H1 (cell line): ENCODE measurements around the gene RPRML. TPM values are rescaled to one million over a fixed set of nuclear protein-coding genes. Genes with fewer than 3 reads are reported as not detected.

ENCODE experiments used
- CTCF ChIA-PET: fragments of 300-600 bp; sonication (Branson Sonifier 250); formaldehyde crosslinking; loops from one replicate; lab custom pipeline; 2021; ENCODE audit not compliant: partially characterized antibody; lab: Charles Lee
- POLR2A ChIA-PET: fragments of 300-600 bp; sonication (Branson Sonifier 250); formaldehyde crosslinking; loops from one replicate; lab custom pipeline; 2021; ENCODE audit warnings: inconsistent platforms; ENCODE audit not compliant: partially characterized antibody; lab: Charles Lee
- DNase-seq, 2 experiments: peaks; one replicate each; pipeline versions ENCODE4 v3.0.0 to v3.0.0-alpha.2; 2010 to 2022; ENCODE audit warnings: low spot score in 2 of 2, low read depth in 1 of 2, mixed read lengths in 1 of 2
- FAIRE-seq: peaks from 2 replicates; lab custom pipeline; 2011; peaks lifted over from hg19 to GRCh38; lab: Jason Lieb, UNC
- H2AFZ ChIP-seq: 2 replicates; pipeline ENCODE4 v1.8.1; 2012; ENCODE audit warnings: low read length, inconsistent platforms
- H2AK5ac ChIP-seq: 2 replicates; pipeline ENCODE4 v1.6.1; 2013; ENCODE audit warnings: low read depth, low read length
- H2BK120ac ChIP-seq: replicated peaks from 2 replicates; pipeline ENCODE3; 2013; ENCODE audit warnings: low read depth, low read length, inconsistent platforms
- H2BK12ac ChIP-seq: 2 replicates; pipeline ENCODE4 v1.6.1; 2013; ENCODE audit warnings: low read depth, low read length
- H2BK15ac ChIP-seq: 2 replicates; pipeline ENCODE4 v1.6.1; 2013; ENCODE audit warnings: low read length
- H2BK20ac ChIP-seq: 2 replicates; pipeline ENCODE4 v1.6.1; 2013; ENCODE audit warnings: low read length
- H2BK5ac ChIP-seq: 2 replicates; pipeline ENCODE4 v1.6.1; 2013; ENCODE audit warnings: low read depth, low read length
- H3K14ac ChIP-seq: 2 replicates; pipeline ENCODE4 v1.6.1; 2013; ENCODE audit warnings: inconsistent platforms; ENCODE audit not compliant: insufficient read length
- H3K18ac ChIP-seq: 2 replicates; pipeline ENCODE4 v1.6.1; 2013; ENCODE audit warnings: low read length; ENCODE audit errors: extremely low read depth
- H3K23ac ChIP-seq: 2 replicates; pipeline ENCODE4 v1.6.1; 2013; ENCODE audit warnings: inconsistent platforms; ENCODE audit not compliant: insufficient read length
- H3K23me2 ChIP-seq: 2 replicates; pipeline ENCODE4 v1.6.1; 2013; ENCODE audit warnings: low read depth, low read length
- H3K27ac ChIP-seq: 2 replicates; pipeline ENCODE4 v1.6.1; 2011; ENCODE audit warnings: low read depth, low read length, inconsistent platforms
- H3K27me3 ChIP-seq, 4 experiments: replicated peaks in 1 of 4; 1 replicate in 1 of 4; 2 replicates in 3 of 4; pipeline versions ENCODE4 v1.6.1 to v1.8.1; 2011 to 2013; ENCODE audit warnings: low read length in 3 of 4, mild to moderate bottlenecking in 3 of 4, inconsistent platforms in 2 of 4, mixed read lengths in 2 of 4, moderate library complexity in 1 of 4; ENCODE audit not compliant: control insufficient read depth in 3 of 4, insufficient read depth in 3 of 4; ENCODE audit errors: extremely low read depth in 1 of 4
- H3K36me3 ChIP-seq, 4 experiments: 2 replicates each; pipeline versions ENCODE4 v1.6.1 to v1.8.1; 2011 to 2013; ENCODE audit warnings: mild to moderate bottlenecking in 4 of 4, low read length in 3 of 4, moderate library complexity in 2 of 4, control low read depth in 1 of 4, inconsistent platforms in 1 of 4; ENCODE audit not compliant: insufficient read depth in 4 of 4, control insufficient read depth in 2 of 4
- H3K4ac ChIP-seq: replicated peaks from 2 replicates; pipeline ENCODE3; 2013; ENCODE audit warnings: low read length, low read depth, mixed read lengths, inconsistent platforms; ENCODE audit not compliant: insufficient read length
- H3K4me1 ChIP-seq, 4 experiments: replicated peaks in 1 of 4; 1 replicate in 1 of 4; 2 replicates in 3 of 4; pipeline versions ENCODE4 v1.6.1 to v1.8.1; 2011 to 2013; ENCODE audit warnings: low read length in 3 of 4, inconsistent platforms in 2 of 4, mixed read lengths in 1 of 4; ENCODE audit not compliant: insufficient read depth in 4 of 4, control insufficient read depth in 3 of 4
- H3K4me2 ChIP-seq, 2 experiments: 2 replicates each; pipeline versions ENCODE4 v1.6.1 to v1.8.1; 2011 to 2013; ENCODE audit warnings: low read depth in 2 of 2, low read length in 2 of 2, control low read depth in 1 of 2, inconsistent platforms in 1 of 2, mild to moderate bottlenecking in 1 of 2; ENCODE audit not compliant: insufficient read depth in 1 of 2
- H3K4me3 ChIP-seq, 4 experiments: fragments of 200-600, 300-600 bp in 1 of 4; sonication (generic), shearing (Covaris generic), sonication (Bioruptor Twin) in 1 of 4; 2 replicates each; pipeline versions ENCODE4 v1.5.1 to v1.8.1; 2011 to 2016; ENCODE audit warnings: low read length in 4 of 4, low read depth in 3 of 4, control low read depth in 2 of 4, inconsistent platforms in 2 of 4, mild to moderate bottlenecking in 2 of 4, mixed read lengths in 1 of 4, moderate library complexity in 1 of 4; ENCODE audit not compliant: insufficient read depth in 2 of 4; ENCODE audit errors: extremely low read depth in 1 of 4
- H3K56ac ChIP-seq: replicated peaks from 2 replicates; pipeline ENCODE3; 2013; ENCODE audit warnings: low read depth, mild to moderate bottlenecking, mixed read lengths, low read length, inconsistent platforms; ENCODE audit not compliant: insufficient read length
- H3K79me1 ChIP-seq: 2 replicates; pipeline ENCODE4 v1.6.1; 2013; ENCODE audit warnings: low read depth, low read length, control low read depth
- H3K79me2 ChIP-seq, 2 experiments: 2 replicates each; pipeline versions ENCODE4 v1.6.1 to v1.8.1; 2012 to 2013; ENCODE audit warnings: low read length in 2 of 2, mild to moderate bottlenecking in 2 of 2, inconsistent platforms in 1 of 2; ENCODE audit not compliant: insufficient read depth in 2 of 2, control insufficient read depth in 1 of 2
- H3K9ac ChIP-seq, 4 experiments: replicated peaks in 1 of 4; 1 replicate in 1 of 4; 2 replicates in 3 of 4; pipeline versions ENCODE4 v1.6.1 to v1.8.1; 2011 to 2013; ENCODE audit warnings: low read depth in 3 of 4, low read length in 3 of 4, control low read depth in 2 of 4, mild to moderate bottlenecking in 2 of 4, moderate library complexity in 2 of 4, inconsistent platforms in 1 of 4; ENCODE audit errors: extremely low read depth in 1 of 4
- H3K9me3 ChIP-seq, 2 experiments: 2 replicates each; pipeline versions ENCODE4 v1.6.1 to v1.8.1; 2012 to 2013; ENCODE audit warnings: mild to moderate bottlenecking in 2 of 2, moderate library complexity in 2 of 2, control low read depth in 1 of 2, inconsistent platforms in 1 of 2, low read depth in 1 of 2, low read length in 1 of 2, mixed read lengths in 1 of 2; ENCODE audit not compliant: insufficient read depth in 2 of 2
- H4K20me1 ChIP-seq, 2 experiments: replicated peaks in 1 of 2; 2 replicates each; pipeline versions ENCODE3 to v1.8.1; 2011 to 2013; ENCODE audit warnings: inconsistent platforms in 2 of 2, low read length in 2 of 2, mild to moderate bottlenecking in 1 of 2; ENCODE audit not compliant: insufficient read depth in 2 of 2, control insufficient read depth in 1 of 2
- H4K5ac ChIP-seq: 2 replicates; pipeline ENCODE4 v1.6.1; 2013; ENCODE audit warnings: low read length, low read depth, mixed read lengths, inconsistent platforms; ENCODE audit not compliant: insufficient read length
- H4K8ac ChIP-seq: 2 replicates; pipeline ENCODE4 v1.8.0; 2013; ENCODE audit warnings: mild to moderate bottlenecking, moderate library complexity, low read length, inconsistent platforms; ENCODE audit not compliant: insufficient read depth; ENCODE audit errors: extremely low read depth
- H4K91ac ChIP-seq: replicated peaks from 2 replicates; pipeline ENCODE3; 2013; ENCODE audit warnings: low read length, mixed read lengths, inconsistent platforms; ENCODE audit not compliant: insufficient read length
- CEBPB ChIP-seq: IDR thresholded peaks from 2 replicates; pipeline ENCODE4 v1.6.1; 2012; ENCODE audit warnings: low read depth, low read length
- JUN ChIP-seq: IDR thresholded peaks from 2 replicates; pipeline ENCODE4 v1.6.1; 2011; ENCODE audit warnings: low read depth, mild to moderate bottlenecking, improper control_type of control experiment, low read length
- RAD21 ChIP-seq, 2 experiments: IDR thresholded peaks in 1 of 2; conservative IDR thresholded peaks in 1 of 2; 2 replicates each; pipeline ENCODE4 v1.6.1; 2011; ENCODE audit warnings: low read depth in 2 of 2, low read length in 2 of 2, improper control_type of control experiment in 1 of 2, inconsistent platforms in 1 of 2, mild to moderate bottlenecking in 1 of 2, moderate library complexity in 1 of 2
- WGBS, 2 experiments: shearing (Covaris generic) in 1 of 2; methylation state at CpG; one replicate each; pipeline versions ENCODE4 v1.1.6 to v1.1.7; 2013 to 2015; ENCODE audit warnings: low lambda C conversion rate in 2 of 2, mixed read lengths in 2 of 2, inconsistent platforms in 1 of 2, low coverage in 1 of 2, missing lambda C conversion rate in 1 of 2; ENCODE audit not compliant: insufficient replicate concordance in 2 of 2, insufficient coverage in 1 of 2, insufficient read length in 1 of 2; ENCODE audit errors: extremely low coverage in 1 of 2, missing lambda C conversion rate in 1 of 2; 5-methylcytosine and 5-hydroxymethylcytosine counted together
- polyA plus RNA-seq, 7 experiments: library from polyadenylated mRNA; depleted of rRNA in 3 of 7; stranded (reverse) in 5 of 7; unstranded in 2 of 7; fragments of >200 nt in 5 of 7; fragments of 200-250 nt in 2 of 7; gene quantifications; 1 replicate in 5 of 7; 2 replicates in 1 of 7; 4 replicates in 1 of 7; pipeline versions ENCODE4 v1.2.1 to v1.2.3, GENCODE V29; 2011 to 2013; ENCODE audit warnings: missing spikeins in 2 of 7, mixed read lengths in 2 of 7
- total RNA-seq: library from RNA; stranded (reverse); fragmentation: NEBNext Ultra II Directional; extraction: Animal tissue kit (Norgen Biotek cat#: 25700); gene quantifications from 2 replicates; pipeline ENCODE4 v1.2.1, GENCODE V29; 2021

RPRML gene
- total and polyA plus RNA-seq, 2 of the 8 experiments (the other 6 are each of a cell fraction or from before 2014, with no cell fraction given), result 3.5 to 5.5 TPM

DNA sequence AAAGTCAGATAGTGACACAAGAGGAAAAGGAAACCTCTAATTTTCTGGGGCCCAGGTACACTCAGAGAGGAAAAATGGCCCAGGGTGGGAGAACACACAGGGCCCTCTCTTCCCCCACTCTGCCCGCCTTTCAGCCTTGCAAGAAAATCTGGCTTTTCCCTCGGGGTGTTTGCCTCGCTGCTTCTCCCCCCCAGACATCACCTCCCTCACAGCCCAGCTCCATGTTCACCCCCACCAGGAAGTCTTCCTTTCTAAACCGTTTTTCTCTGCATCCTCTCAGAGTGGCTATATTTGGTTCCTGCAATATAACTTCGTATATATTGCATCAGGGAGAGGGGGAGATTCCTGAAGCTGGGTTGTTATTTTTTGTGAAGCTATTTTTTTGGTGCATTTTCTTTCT is 27.3 kb downstream of the RPRML start:
- H3K9me3 ChIP-seq, result no peaks in the 10 kb centered on the region
- H4K20me1 ChIP-seq, result peaks cover 0 to 12% of the 10 kb centered on the region in 2 experiments
- H3K4me3 ChIP-seq, result no peak overlapping the region
- H4K8ac ChIP-seq, result no peak overlapping the region
- H3K36me3 ChIP-seq, result peaks cover 0 to 3% (median 1%) of the 10 kb centered on the region in 4 experiments; a peak in 1 of 8 replicates
- no peak for DNase-seq
- H3K56ac ChIP-seq, result no peak overlapping the region
- no peak overlapping the region for H2BK12ac ChIP-seq
- POLR2A ChIA-PET, result interaction anchor here (0.6 to 2.4 kb wide), 5 partner anchors 8 to 55 kb away, joined by 3 to 6 read pairs (median 5); no protein-coding TSS in a partner anchor
- H3K79me2 ChIP-seq, result no peaks in the 10 kb centered on the region
- H3K18ac ChIP-seq, result no peak overlapping the region
- H2AFZ ChIP-seq, result no peak overlapping the region
- no peaks in the 10 kb centered on the region for H3K79me1 ChIP-seq
- 80% methylated on average over 5 of the region's 5 CpGs; no CpG with 5 or more reads in 1 of the 2 experiments for WGBS, 2 experiments
- CTCF ChIA-PET, result interaction anchor here (0.6 to 2.0 kb wide), 9 partner anchors 9 to 134 kb away, joined by 3 to 8 read pairs (median 3); partner anchors contain the start of gene RPRML
- no peak overlapping the region for H3K4ac ChIP-seq
- H2BK120ac ChIP-seq, result no peak overlapping the region
- H4K91ac ChIP-seq, result no peak overlapping the region
- no peaks in the 10 kb centered on the region for H3K23me2 ChIP-seq
- no peak overlapping the region for H3K27ac ChIP-seq
- H3K4me1 ChIP-seq, result no peaks in the 10 kb centered on the region
- no peak overlapping the region for H2BK5ac ChIP-seq
- no peak overlapping the region for H2BK15ac ChIP-seq
- no peak overlapping the region for H2BK20ac ChIP-seq
- no peak overlapping the region for H2AK5ac ChIP-seq
- H4K5ac ChIP-seq, result no peak overlapping the region
- H3K14ac ChIP-seq, result no peak overlapping the region
- no peak overlapping the region for H3K23ac ChIP-seq
- no peak overlapping the region for H3K9ac ChIP-seq
- no peaks in the 10 kb centered on the region for H3K27me3 ChIP-seq
- FAIRE-seq, result no peak
- no peak overlapping the region for H3K4me2 ChIP-seq
- TF ChIP-seq CEBPB (no peak), JUN (no peak), RAD21 (IDR thresholded peaks at IDR 0.05 in 1 of 2, conservative IDR thresholded peaks at IDR 0.05 in 1 of 2; ENCODE audit: low read depth in 2 of 2, low read length in 2 of 2) (no peak)
